HG03064 (cell line): ENCODE results near the gene CYGB.
"Not testable (repeated sequence)": the region's sequence is repeated elsewhere in the genome, so short reads cannot be mapped to it uniquely, and the experiment has no call there.

Experiments used
- ATAC-seq: cut with Tn5 transposase; IDR thresholded peaks from one replicate; pipeline ENCODE4 v1.9.1; 2021; ENCODE audit warnings: low read depth; ENCODE audit not compliant: unreplicated experiment

Gene CYGB

DNA sequence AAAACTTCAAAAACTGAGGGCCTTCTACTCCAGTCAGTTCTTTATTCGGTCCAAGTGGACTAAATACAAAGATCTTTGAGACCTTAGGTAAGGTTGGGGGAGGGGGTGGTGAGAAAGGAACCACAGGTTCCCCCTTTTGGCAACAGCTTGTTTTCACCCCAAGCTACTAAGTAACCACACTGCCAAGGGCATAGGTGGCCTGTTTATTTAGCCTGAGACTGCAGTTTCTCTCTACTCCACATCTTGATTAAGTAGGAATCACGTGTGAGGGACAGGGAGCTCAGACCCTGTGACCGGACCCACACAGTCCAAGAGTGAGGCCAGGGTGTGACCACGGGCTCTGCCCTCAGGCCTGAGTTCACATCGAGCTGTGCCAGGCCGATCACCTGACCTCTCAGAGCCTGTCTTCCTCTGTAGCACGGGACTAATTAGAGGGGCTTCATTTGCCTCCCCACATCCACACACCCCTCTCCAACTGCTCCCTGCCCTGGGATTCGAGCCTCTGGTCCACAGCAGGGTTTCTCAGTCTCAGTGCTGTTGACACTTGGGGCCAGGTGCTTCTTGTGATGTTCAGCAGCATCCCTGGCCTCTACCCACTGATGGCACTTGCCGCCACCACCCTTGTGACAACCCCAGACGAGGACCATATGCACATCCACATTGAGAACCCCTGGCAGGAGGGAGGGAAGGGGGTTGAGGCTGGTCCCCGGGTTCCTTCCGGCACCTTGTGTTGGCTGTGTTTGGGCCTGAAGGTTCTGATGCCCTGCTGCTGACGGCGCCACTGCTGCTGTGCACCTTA, 30.3 kb upstream of the CYGB start:
- no peak for ATAC-seq

DNA sequence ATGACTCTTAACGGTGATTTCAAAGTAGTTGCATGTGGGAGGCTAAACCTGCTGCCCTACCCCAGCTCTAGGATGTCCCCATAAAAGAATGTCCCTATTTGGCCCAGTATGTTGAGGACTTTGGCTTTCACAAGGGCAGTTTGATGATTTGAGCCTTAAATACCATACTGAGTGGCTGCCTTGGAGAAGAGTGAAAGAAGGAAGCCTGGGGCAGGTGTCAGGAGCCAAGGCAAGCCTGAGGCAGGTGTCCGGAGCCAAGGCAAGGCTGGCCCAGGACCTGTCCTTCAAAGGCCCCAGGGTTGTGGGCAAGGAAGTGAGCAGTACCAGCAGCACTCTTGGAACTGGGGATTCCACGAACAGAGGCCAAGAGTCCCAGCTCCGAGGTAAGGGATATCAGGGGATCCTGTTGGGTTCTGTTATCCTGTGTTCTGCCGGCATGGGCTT, 29.5 kb upstream of the CYGB start:
- no peak for ATAC-seq

DNA sequence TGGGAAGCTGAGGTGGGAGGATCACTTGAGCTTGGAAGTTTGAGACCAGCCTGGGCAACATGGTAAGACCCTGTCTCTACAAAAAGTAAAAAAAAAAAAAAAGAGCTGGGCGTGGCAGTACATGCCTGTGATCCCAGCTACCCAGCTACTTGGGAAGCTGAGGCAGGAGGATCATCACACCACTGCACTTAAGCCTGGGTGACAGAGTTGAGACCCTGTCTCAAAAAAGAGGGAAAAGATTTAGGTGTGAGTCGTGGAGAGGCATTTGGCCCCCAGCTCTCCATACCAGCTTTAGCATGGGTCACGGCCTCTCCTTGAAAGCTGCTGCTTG, 29.1 kb upstream of the CYGB start:
- no peak for ATAC-seq

DNA sequence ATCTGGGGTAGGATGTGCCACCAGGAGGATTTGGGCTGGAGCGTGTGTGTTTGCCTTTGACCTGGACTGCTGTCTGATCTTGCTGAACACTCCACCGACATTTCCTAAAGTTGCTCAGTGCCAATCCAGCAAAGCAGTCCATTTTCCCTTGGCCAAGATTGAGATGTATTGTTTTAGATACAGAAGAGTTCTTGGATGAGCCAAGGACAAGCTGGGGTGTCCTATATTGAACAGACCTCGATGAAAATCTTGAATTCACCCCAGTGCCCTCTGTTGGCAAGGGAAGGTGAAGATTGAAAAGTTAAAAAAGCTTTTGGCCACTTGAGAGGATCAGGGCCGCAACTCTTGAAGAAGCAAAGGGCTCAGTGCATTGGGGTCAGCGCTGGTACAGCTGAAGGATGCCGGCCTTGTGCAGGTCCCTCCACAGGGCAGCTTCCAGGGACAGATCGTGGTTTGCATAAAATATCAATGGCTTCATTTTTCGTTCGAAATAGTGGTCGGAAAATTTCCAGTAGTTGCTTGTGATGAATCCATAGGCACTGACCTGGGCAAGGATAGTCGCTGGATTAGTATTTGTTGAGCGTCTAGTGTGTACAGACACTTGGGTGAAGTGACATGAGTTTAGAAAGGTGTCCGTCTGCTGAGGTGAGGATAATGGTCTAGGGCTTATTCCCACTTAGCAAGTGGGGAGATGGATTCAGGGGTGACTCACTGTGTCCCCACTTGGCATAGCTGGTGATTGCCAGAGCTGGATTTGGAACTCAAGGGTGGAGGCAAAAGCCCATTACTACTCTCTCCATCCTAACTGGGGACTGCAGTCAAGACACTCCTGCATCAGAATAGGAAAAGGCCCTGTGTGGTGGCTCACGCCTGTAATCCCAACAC, 28.5 kb upstream of the CYGB start:
- ATAC-seq, result no peak

DNA sequence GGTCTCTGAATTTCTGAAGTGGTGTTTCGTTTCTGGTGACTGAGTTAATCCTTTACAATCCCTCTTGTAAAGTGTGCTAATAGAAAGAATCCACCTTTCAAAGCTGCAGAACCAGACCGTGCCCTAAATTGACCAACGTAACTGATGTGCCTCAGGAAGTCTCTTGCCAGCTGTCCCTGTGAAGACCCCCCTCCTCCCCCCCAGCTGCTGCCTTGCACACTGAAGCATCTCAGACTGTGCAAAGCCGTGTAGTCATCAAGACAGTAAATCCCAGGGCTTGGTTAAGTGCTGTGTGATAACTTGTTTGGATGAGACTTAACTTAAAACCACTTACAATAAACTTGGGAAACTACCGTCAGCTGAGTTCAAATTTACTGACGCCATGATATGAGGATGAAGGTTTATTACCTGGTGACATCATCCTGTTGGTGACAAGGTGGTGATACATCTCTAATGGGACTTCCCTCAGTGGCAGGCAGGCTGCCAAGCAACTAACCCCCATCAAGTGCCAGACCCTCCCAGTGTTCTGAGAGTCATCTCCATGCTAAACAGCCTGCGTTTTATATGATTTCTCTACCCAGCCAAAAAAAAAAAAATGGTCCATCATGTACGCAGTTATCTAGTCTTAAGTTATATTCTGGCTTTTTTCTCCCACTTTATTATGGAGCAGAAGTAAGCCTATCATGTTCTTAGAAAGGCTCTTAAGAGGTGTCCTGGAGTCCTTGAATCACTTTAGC, 27.6 kb upstream of the CYGB start:
- ATAC-seq, result not testable (repeated sequence)

DNA sequence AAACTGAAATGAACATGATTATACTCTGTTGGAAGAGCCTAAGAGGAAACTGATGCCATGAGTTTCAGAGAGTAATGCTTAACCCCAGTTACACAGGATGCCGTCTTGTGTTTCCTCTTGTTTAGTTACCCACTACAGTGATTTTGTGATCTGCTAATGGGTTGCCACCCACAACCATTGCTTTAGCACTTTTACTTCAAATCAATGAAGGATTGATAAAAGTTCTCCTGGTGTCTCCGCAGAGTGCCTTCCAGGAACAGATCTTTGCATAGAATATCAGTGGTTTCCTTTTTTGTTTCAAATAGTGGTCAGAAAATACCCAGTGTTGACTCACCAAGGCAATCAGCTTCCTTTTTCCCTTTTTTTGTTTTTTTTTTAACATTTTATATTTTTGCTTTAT, 25.9 kb upstream of the CYGB start:
- not testable (repeated sequence) for ATAC-seq

DNA sequence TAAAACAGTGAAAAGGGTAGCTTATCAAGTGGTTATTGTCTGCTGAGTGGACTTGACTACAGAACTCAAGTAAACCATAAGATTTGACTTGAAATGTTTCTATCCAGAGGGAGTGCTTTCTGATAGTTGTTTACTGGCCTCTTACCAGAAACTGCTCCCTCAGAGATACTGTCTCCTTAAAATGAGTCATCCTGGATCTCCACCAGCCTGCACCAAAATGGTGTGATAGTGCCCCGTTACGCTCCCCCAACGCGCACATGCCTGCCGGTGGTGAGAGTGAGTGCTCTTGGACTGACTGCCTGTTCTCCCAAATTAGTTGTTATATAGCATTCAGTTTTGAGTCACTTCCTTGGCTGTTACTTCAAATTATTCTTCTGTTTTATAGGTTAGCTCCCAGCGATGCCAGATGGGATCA, 25.2 kb upstream of the CYGB start:
- ATAC-seq, result no peak

DNA sequence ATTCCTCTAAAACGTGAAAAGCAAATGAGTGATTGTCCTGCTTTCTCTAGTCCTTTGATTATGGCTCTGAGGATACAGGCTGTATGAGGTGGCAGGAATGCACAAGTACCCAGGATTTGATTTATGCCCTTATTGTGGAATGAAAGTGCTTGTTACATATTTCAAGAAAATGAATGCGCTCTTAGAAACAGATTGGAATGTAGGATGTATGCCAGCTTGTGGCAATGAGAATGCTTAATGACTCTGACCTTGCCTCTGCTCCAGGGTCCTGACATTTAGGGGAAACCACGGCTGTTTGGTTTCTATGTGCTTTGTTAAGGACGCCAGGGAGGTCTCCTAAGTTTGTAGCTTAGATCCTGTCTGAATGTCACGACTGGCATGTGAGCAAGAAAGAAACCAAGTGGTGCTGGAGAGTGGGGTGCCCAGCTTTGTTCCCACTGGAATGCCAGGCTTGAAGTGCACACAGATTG, 24.3 kb upstream of the CYGB start:
- no peak for ATAC-seq

DNA sequence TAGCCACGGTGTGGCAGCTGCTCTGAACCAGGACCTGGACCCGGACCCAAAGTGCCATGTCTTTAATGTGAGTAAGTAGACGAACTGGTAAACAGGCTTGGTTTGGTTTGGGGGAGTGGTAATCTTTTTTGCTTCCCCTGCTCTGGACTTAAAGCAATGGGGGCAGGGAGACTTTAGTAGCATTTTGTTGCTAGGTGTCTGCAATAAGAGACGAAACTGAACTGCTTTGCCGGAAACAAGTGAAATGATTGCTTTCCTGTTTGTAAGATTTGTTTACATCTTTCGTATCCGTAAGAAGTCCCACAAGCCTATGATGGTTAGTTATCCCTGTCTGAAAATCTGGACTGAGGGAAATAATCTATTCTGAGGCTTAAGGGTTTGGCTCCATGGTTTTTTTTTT, 23.8 kb upstream of the CYGB start:
- ATAC-seq, result no peak

DNA sequence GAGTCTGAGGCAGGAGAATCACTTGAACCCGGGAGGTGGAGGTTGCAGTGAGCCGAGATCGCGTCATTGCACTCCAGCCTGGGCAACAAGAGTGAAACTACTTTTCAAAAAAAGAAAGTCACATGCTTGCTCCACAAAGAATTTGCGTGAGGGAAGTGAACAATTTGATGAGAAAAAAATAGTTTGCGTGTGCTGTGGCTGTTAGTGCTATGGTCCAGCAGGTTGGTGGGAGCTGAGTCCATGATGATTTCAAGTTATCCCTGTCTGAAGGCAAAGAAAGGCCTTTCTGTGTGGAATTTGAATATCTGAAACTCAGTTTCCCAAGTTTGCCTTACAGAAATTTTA, 23.3 kb upstream of the CYGB start:
- ATAC-seq, result no peak

DNA sequence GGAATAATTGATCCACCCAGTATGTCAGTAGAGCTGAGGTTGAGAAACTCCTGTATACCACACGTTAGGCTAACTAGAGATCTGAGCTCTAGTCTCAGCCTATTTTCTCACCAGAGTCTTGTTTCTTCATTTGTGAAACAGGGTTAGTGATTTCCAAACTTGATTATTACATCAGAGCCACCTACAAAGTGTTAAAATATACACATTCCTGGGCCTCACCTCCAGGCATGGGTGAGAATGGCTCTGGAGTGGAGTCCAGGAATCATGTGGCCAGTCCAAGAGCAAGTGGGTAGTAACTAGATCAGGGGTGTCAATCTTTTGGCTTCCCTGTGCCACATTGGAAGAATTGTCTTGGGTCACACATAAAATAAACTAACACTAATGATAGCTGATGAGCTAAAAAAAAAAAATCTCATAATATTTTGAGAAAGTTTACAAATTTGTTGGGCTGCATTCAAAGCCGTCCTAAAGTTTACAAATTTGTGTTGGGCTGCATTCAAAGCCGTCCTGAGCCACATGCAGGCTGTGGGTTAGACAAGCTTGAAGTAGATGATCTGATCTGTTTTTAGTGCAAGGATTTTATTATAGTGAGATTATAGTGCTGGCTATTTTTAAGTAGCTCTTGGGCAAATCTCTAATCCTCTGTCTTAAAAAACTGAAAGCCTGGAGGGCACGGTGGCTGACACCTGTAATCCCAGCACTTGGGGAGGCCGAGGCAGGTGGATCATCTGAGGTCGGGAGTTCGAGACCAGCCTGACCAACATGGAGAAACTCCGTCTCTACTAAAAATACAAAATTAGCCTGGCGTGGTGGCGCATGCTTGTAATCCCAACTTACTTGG, 22.7 kb upstream of the CYGB start:
- ATAC-seq, result no peak

DNA sequence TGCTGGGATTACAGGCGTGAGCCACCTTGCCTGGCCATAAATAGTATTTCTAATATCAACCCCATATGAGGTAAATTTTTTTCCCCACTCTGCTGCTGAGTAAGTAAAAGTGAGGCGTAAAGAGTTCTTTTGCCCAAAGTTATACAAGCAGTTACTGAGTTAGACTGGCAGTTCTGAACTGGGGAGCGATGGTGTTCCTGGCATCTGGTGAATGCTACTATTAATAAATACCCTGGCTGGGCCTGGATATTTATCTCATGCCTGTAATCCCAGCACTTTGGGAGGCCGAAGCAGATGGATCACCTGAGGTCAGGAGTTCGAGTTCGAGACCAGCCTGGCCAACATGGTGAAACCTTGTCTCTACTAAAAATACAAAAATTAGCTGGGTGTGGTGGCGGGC, 22.0 kb upstream of the CYGB start:
- ATAC-seq, result not testable (repeated sequence)

DNA sequence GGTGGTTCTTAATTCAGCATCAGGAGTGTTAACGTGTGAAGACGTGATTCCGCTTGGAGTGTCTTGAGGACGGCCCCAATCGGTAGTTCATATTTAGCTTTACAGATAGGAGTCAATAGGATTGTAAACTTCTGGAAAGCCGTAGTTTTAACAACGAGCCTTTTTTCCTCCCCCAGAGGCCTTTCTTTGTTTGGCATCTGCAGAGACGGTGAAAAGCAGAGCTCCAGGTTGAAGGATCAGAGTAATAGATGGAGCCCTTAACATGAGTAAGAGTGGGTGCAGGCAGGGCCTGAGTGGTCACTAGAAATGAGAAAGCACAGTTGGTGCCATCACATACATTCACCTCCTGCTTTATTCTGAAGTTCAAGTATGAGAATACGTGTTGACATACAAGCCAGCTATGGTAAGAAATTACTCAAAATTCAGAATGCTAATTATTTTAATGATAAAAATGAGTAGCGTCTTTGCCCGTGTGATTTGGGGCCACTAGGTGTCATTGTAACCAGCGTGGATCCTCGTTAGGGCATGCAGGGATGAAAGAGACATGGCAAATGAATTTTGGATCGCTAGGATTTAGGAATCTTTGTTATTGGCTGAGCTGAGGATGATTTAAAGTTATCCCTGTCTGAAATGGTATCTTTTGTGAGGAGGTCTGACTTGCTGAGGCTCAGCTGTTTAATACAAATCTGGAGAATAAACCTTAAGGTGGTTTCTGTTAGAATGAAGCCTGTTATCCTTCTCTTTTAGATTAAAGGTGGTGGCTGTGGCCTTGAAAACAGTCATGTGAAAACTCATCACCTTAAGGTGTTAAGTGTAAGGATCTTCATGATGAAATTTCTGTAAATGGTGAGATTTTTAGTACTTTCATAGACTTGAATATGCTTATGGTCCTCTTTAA, 20.9 kb upstream of the CYGB start:
- ATAC-seq, result no peak

DNA sequence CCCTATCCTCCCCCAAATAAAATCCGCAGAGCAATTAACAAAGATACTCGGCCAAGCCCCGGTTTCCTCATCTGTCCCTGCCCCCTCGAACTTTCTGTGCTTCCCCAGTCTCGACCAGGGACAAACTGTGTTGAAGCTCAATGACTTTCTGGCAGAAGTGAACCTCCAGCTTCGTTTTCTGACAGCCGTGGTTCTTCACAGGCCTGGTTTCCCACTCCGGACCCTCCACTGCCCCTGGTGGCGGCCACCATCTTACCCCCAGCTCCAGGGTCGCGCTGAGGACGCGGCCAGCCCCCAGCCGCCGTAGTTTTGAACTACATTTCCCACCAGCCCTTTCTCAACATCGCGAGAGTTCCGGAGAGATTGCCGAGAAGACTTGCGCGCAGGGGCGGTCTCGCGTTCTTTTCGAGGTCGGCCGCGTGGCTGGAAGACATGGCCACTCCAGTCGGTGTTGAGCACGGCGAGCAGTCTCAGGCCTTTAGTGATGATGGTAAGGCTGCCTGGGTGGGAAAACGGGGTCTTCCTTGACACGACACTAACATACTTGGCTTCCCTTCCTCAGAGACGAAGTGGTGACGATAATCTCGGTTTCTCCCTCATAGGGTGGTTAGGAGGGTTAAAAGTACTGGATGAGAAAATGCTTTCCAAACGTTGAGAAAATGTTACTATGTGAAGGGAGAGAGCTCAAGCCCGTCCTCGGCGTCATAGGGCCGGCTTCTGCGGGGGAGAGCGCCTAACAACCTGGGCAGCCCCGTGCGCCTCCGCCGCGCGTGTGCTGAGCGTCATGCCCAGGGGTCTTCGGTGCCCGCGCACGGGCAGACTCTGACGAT, 20.1 kb upstream of the CYGB start:
- ATAC-seq, result peak; percentile 54

DNA sequence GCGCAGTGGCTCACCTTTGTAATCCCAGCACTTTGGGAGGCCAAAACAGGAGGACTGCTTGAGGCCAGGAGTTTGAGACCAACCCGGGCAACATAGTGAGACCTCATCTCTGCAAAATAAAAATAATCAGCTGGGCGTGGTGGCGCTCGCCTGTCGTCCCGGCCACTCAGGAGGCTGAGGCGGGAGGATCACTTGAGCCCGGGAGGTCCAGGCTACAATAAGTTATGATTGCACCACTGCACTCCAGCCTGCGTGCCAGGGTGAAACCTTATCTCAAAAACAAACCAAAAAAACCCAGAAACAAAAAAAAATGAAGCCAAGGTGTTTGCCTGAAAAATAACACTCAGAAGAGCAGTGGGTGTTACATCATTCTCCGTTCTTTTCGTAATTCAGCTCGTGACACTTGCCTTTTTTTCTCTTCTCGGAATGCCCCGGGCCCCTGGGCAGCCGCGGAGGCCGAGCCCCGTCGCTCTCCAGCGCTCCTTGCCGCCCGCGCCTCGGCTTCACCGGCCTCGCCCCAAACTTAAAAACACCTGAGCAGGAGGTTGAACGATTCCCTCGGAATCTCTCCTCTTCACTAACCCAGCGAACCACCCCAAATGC, 19.4 kb upstream of the CYGB start:
- ATAC-seq, result peak; percentile 13

DNA sequence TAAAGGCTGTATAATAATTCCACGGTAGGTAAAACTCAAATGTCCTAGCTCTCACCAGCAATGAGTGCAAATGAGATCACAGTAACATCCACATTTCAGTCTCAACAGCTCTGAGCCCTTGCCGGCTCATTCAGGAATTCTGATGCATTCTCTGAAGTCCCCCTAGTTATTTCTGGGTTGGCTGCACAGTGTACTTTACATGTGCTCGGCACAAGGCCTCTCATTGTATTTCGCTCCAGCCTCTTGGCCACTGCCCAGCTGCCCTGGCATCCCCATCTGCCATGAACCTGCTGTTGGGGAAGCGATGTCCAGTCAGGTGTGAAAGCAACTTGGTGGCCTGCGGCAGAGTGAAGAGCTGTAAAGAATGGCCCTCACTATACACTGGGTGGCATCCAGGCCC, 16.6 kb upstream of the CYGB start:
- no peak for ATAC-seq

DNA sequence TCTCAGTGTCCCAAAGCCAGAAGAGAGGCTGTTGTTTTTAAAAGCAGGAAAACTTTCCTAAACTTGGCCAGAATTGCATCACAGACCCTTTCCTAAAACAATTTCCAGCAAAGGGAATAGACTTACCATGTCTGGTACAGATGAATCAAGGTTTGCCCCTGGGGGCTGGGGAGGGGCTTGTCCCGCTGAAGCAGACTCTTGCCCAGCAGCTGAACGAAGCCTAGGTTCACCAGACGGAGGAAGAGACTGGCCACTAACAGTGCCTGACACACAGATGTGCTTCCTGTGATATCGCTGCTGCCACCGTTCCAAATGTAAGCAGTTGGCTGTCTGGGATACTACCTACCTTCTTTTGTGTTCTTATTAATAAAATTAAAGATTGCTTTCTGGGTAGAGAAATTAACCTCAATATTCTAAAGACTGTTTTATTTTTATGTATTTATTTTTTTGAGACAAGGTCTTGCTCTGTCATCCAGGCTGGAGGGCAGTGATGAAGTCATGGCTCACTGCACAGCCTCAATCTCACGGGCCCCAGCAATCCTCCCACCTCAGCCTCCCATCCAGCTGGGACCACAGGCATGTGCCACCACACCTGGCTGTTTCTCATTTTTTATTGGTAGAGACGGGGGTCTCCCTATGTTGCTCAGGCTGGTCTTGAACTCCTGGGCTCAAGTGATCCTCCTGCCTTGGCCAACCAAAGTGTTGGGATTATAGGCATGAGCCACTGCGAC, 15.8 kb upstream of the CYGB start:
- no peak for ATAC-seq
